Activated naive CD8-positive, alpha-beta T cell treated with anti-CD3 and anti-CD28 coated beads for 36 hours (primary cell): ENCODE results near the gene MAN2A1. TPM values are rescaled to one million over a fixed set of nuclear protein-coding genes. Genes with fewer than 3 reads are reported as not detected.

Experiments
- DNase-seq: peaks from one replicate; pipeline ENCODE4 v3.0.0; 2021
- H3K27ac Mint-ChIP-seq: one replicate; pipeline ENCODE4 v1.8.0; 2022; ENCODE audit warnings: mild to moderate bottlenecking, moderate library complexity, mixed read lengths
- H3K27me3 Mint-ChIP-seq: one replicate; pipeline ENCODE4 v1.8.0; 2022; ENCODE audit warnings: mild to moderate bottlenecking, mixed read lengths
- H3K36me3 Mint-ChIP-seq: one replicate; pipeline ENCODE4 v1.8.0; 2021; ENCODE audit warnings: mild to moderate bottlenecking, mixed read lengths
- H3K4me1 Mint-ChIP-seq: one replicate; pipeline ENCODE4 v1.8.0; 2021; ENCODE audit warnings: mixed read lengths
- H3K4me3 Mint-ChIP-seq: one replicate; pipeline ENCODE4 v1.8.0; 2022; ENCODE audit warnings: mild to moderate bottlenecking, moderate library complexity, mixed read lengths
- H3K9me3 Mint-ChIP-seq: one replicate; pipeline ENCODE4 v1.8.0; 2022; ENCODE audit warnings: mixed read lengths
- total RNA-seq, 2 experiments: library from RNA; stranded (reverse); gene quantifications; one replicate each; pipeline ENCODE4 v1.2.3, GENCODE V29; 2021

MAN2A1 gene
- total RNA-seq, 2 experiments from 2014 or later: 28.7 to 28.8 TPM

DNA sequence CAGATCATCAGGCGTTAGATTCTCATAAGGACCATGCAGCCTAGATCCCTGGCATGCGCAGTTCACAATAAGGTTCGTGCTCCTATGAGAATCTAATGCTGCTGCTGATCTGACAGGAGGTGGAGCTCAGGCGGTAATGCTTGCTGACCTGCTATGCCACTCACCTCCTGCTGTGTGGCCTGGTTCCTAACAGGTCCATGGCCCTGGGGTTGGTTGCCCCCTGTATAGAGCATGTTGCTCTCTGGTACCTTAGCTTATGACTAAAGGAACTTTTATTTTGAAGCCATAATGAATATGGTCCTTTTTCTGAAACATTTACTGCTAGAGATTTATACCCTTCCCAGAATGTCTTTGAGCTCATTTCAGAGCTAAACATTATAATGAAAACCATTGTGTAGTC lies 3.1 kb downstream of the MAN2A1 start:
- Mint-ChIP-seq H3K27me3 (no peaks in the 10 kb centered on the region), H3K9me3 (peaks cover 3% of the 10 kb centered on the region), H3K27ac (peak overlapping the region; percentile 89), H3K36me3 (peaks cover 34% of the 10 kb centered on the region), H3K4me3 (peak overlapping the region; percentile 87), H3K4me1 (peaks cover 65% of the 10 kb centered on the region)
- no peak for DNase-seq

DNA sequence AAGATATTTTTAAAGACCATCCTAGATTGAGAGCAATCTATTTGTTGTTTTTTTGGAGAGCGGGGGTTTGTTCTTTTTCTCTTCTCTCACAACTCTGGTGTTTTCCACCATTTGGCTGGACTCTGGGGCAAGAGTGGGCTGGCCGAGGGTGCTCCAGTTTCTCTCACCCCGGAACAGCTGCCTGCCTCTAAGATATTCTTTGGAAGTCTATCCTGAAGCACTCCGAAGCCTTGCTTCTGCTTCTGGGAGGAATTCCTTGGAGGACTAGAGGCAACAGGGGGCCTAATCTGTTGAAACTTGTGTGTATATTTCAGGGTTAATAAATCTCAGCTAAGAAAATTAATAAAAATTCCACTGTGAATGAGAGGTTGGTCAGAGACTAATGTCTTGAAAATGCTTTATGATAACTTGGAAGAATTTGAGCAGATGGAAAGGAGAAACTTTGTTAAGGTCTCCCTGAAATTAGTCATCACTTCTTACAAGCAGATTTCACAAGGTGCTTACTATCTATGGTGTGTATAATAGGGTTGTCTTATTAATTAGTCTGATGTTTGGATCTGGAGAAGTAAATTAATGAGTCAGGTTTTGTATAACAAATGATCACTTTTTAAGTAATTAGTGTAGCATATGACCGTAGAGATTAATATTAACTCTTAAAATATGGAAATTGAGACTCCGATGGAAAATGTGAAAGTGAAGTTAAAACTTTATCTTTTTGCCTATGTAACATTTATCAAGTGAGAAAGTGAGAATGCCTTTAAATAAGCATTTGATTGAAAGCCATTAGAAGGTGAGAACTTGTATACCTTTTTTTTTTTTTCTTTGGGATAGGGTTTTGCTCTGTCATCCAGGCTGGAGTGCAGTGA lies 4.0 kb downstream of the MAN2A1 start:
- Mint-ChIP-seq H3K27ac (peak overlapping the region; percentile 42), H3K27me3 (no peaks in the 10 kb centered on the region), H3K4me3 (peak overlapping the region; percentile 18), H3K9me3 (no peaks in the 10 kb centered on the region), H3K4me1 (peaks cover 70% of the 10 kb centered on the region), H3K36me3 (peaks cover 38% of the 10 kb centered on the region)
- no peak for DNase-seq

DNA sequence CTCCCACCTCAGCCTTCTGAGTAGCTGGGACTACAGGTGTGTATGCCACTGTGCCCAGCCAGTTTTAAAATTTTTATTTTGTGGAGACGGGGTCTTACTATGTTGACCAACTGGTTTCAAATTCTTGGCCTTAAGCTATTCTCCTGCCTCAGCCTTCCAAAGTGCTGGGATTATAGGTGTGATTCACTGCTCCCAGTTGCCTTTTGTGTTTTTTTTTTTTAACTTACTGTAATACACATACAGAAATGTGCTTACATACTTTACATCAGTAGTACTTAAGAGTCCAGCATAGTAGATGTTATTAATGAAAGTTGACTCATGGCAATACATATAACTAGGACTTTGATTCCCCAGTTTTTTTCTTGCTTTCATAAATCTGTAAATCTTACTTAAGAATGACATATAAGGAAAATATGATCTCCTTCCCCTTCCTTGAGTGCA lies 4.7 kb downstream of the MAN2A1 start:
- no peaks in the 10 kb centered on the region for H3K9me3 Mint-ChIP-seq

DNA sequence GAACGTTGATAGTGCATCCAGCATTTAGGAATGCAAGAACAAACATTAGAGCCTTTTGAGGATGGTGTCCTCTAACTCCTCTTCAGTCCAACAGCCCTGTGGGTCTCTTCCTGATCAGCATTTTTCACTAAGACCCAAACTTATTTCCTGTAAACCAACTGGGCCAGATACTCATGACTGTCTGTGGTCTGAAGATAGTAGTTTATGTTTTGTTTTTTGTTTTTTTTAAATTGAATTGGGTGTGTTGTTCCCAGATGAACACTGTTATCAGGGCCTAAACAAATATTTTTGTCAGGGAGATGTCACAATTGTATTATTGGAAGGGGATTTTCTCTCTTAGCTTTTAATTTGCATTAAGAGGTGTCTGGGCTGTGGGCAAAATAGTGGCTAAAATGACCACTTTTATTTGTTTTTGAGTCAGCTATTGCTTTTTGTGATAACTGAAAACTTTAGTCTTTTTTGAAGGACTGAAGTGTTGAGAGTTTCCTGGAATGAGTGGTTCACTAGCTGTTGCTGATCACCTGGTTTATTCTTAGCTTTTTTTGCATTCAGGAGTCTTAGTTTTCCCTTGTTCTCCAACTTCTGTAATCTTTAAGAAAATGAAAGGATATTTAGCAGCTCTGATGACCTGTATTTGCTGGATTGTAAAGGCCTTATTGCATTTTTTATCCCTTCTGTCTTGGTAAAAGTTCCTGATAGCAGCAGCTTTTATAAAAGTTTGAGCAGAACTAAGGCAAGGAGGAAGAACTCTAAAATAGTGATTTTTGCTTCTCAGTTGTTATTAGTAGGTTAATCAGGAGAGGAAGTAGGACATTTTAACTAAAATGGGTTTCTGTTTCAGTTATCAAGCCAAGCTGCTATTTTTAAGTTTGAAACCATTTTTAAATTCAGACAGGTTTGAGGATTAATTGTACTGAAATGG lies 5.5 kb downstream of the MAN2A1 start:
- DNase-seq: no peak
- no peaks in the 10 kb centered on the region for H3K9me3 Mint-ChIP-seq
- peak overlapping the region; percentile 87 for H3K27ac Mint-ChIP-seq
- H3K4me1 Mint-ChIP-seq: peaks cover 79% of the 10 kb centered on the region
- H3K27me3 Mint-ChIP-seq: no peaks in the 10 kb centered on the region
- peak overlapping the region; percentile 59 for H3K4me3 Mint-ChIP-seq
- H3K36me3 Mint-ChIP-seq: peaks cover 49% of the 10 kb centered on the region

More for the DNA sequence above, 4.7 kb downstream of the MAN2A1 start:
- Mint-ChIP-seq H3K36me3 (peaks cover 43% of the 10 kb centered on the region), H3K27me3 (no peaks in the 10 kb centered on the region), H3K4me1 (peaks cover 72% of the 10 kb centered on the region), H3K27ac (peak overlapping the region; percentile 87), H3K4me3 (no peak overlapping the region)
- DNase-seq: no peak

GRCh38 chr5:109697339-109697738 lies 7.6 kb downstream of the MAN2A1 start:
- Mint-ChIP-seq H3K9me3 (no peaks in the 10 kb centered on the region), H3K27me3 (no peaks in the 10 kb centered on the region), H3K36me3 (peaks cover 49% of the 10 kb centered on the region), H3K4me1 (peaks cover 89% of the 10 kb centered on the region), H3K4me3 (no peak overlapping the region), H3K27ac (no peak overlapping the region)
- DNase-seq: no peak

GRCh38 chr5:109700516-109701153 lies 10.9 kb downstream of the MAN2A1 start:
- no peaks in the 10 kb centered on the region for H3K9me3 Mint-ChIP-seq
- H3K4me1 Mint-ChIP-seq: peaks cover 71% of the 10 kb centered on the region
- H3K36me3 Mint-ChIP-seq: peaks cover 27% of the 10 kb centered on the region
- DNase-seq: no peak
- no peaks in the 10 kb centered on the region for H3K27me3 Mint-ChIP-seq
- no peak overlapping the region for H3K4me3 Mint-ChIP-seq
- no peak overlapping the region for H3K27ac Mint-ChIP-seq

DNA sequence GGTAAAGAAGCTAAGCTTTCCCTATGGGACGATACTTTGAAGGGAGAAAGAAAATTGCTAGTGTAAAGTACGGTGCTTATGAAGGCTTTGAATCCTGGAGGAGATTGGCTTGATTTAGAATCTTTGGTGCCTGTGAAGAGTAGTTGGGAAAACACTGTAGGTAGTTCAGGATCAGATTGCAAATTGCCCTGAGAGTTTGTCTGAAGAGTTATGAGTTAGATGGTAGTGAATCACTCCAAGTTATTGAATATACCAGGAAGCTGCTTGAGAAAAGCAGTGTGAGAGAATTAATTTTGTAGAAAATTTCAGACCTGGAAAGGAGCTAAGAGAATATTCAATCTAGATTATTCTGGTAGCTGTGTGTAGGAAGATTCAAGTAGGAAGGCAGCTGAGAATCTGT lies 11.5 kb downstream of the MAN2A1 start:
- Mint-ChIP-seq H3K36me3 (peaks cover 31% of the 10 kb centered on the region), H3K27ac (no peak overlapping the region), H3K4me3 (no peak overlapping the region), H3K9me3 (no peaks in the 10 kb centered on the region), H3K27me3 (no peaks in the 10 kb centered on the region), H3K4me1 (peaks cover 71% of the 10 kb centered on the region)
- DNase-seq: no peak

DNA sequence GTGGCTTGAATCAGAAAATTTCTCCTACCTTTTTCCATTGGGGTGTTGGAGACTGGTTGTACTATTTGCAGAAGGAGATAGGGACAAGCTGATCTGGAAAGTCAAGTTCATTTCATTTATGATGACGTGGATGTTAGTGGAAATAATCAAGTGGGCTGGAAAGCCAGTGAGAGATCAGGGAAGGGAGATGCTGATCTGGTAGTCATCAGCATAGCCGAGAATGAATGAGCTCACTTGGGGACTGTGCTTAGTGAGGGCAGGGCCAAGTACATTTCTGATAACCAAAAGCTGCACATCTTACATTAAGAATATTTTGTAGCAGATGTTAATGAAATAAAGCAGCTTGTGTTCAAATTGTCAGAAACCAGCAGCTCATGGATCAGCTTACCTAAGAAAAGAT lies 12.1 kb downstream of the MAN2A1 start:
- no peak for DNase-seq
- no peak overlapping the region for H3K27ac Mint-ChIP-seq
- peaks cover 31% of the 10 kb centered on the region for H3K36me3 Mint-ChIP-seq
- H3K4me1 Mint-ChIP-seq: peaks cover 66% of the 10 kb centered on the region
- no peaks in the 10 kb centered on the region for H3K27me3 Mint-ChIP-seq
- H3K9me3 Mint-ChIP-seq: no peaks in the 10 kb centered on the region
- no peak overlapping the region for H3K4me3 Mint-ChIP-seq

- no peak overlapping the region for H3K4me3 Mint-ChIP-seq
- no peak for DNase-seq
- no peaks in the 10 kb centered on the region for H3K9me3 Mint-ChIP-seq
- no peak overlapping the region for H3K27ac Mint-ChIP-seq
- H3K27me3 Mint-ChIP-seq: no peaks in the 10 kb centered on the region
- H3K4me1 Mint-ChIP-seq: peaks cover 61% of the 10 kb centered on the region
- peaks cover 32% of the 10 kb centered on the region for H3K36me3 Mint-ChIP-seq
Measured at GRCh38 chr5:109703166-109703565, 13.4 kb downstream of the MAN2A1 start.

DNA sequence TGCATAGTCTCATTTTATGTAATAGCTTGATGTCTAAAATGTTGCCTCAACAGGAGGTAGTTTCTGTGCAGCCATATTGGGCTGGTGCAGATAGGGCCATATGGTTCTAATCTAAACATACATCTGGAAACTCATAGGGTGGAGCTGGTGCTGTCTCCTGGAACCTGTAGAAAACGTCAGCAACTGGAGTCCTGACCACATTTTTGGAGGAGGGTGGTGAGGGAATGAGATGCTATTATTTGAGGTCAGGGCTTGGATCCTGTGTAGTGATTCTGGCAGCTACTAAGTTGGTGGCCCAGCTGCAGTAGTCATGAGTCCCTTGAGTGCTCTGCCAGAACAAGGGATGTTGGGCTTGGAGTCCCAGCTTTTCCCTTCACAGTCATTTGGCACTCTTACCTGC lies 14.1 kb downstream of the MAN2A1 start:
- Mint-ChIP-seq H3K27ac (no peak overlapping the region), H3K4me1 (peaks cover 60% of the 10 kb centered on the region), H3K4me3 (no peak overlapping the region), H3K27me3 (no peaks in the 10 kb centered on the region), H3K9me3 (no peaks in the 10 kb centered on the region), H3K36me3 (peaks cover 32% of the 10 kb centered on the region)
- DNase-seq: no peak

DNA sequence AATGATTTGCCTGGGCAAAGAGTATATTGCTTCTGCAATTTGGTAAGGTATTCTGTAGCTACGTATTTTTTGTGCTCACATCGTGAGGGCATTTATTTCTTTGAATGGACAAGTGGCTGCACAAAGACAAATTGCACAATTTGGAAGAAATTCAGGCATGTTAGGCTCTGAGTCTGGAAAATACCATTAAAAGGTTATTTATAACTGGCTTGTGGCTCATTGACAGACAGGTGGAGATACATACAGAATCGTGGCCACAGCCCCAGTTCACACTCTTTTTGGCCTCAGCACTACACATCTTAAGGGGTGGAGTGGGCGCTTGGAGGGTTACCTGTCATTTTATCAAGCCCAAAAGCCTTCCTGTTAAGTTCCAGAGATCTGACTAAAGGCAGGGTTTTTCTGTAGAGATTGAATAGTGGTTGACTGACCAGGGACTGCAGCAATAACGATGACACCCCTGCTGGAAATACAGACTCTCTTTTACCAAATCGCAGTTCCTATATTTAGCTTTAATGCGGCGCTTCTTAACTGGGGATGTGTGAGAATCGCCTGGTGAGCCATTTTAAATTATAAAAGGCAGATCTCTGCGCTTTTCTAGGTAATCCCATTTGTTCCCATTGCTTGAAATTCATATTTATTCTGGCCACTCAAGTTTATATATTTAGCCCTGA lies 14.7 kb downstream of the MAN2A1 start:
- Mint-ChIP-seq H3K4me1 (peaks cover 60% of the 10 kb centered on the region), H3K4me3 (no peak overlapping the region), H3K9me3 (no peaks in the 10 kb centered on the region), H3K36me3 (peaks cover 28% of the 10 kb centered on the region), H3K27me3 (no peaks in the 10 kb centered on the region), H3K27ac (no peak overlapping the region)
- DNase-seq: no peak

DNA sequence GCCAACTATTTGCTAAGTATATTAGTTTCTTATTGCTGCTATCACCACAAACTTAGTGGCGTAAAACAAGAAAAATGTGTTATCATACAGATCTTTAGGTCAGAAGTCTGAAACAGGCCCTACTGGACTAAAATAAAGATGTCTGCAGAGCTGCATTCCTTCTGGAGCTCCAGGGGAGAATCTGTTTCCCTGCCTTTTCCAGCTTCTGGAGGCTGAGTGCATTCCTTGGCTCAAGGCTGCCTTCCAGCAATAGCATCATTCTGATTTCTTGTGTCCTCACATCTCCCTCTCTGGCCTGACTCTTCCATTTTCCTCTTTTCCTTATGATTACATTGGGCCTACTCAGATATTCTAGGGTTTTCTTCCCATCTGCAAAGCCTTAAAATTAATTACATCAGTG lies 15.9 kb downstream of the MAN2A1 start:
- H3K4me1 Mint-ChIP-seq: peaks cover 54% of the 10 kb centered on the region
- H3K27ac Mint-ChIP-seq: no peak overlapping the region
- no peak for DNase-seq
- H3K27me3 Mint-ChIP-seq: no peaks in the 10 kb centered on the region
- H3K4me3 Mint-ChIP-seq: no peak overlapping the region
- H3K9me3 Mint-ChIP-seq: no peaks in the 10 kb centered on the region
- peaks cover 23% of the 10 kb centered on the region for H3K36me3 Mint-ChIP-seq

DNA sequence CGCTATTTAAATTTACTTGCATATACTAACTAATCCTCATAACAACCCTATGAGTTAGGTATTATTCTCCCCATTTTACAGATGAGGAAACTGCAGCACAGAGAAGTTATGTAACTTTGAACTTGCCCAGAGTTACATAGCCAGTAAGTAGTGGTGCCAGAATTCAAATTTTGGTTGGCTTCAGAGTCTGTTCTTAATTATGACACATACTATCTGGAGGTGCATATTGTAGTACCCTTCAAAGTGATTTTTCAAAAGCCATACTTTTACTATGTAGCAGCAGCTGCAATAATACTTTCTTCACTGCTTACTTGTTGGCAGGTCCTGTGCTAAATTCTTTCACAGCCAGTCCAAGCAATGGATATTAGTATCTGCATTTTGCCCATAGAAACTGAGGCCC lies 16.4 kb downstream of the MAN2A1 start:
- Mint-ChIP-seq H3K9me3 (no peaks in the 10 kb centered on the region), H3K27ac (no peak overlapping the region), H3K4me3 (no peak overlapping the region), H3K36me3 (peaks cover 24% of the 10 kb centered on the region), H3K4me1 (peaks cover 53% of the 10 kb centered on the region), H3K27me3 (no peaks in the 10 kb centered on the region)
- no peak for DNase-seq

DNA sequence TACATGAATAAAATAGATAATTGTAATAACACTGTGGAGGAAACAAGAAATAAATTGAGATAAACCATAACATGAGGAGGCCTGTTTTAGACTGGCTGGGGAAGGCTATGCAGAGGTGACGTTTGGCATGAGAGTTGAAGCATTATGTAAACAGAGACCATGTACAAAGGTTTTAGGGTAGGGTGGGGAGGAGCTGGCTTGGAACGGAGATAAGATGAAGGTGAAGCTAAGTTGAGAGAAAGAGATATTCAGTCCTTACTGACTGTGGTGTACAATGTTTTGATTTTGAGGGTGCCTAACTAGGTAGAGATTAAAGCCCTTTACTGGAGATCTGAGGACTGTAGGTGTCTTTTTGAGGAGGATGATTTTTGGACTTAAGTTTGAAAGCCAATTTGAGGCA lies 17.8 kb downstream of the MAN2A1 start:
- H3K27ac Mint-ChIP-seq: no peak overlapping the region
- H3K9me3 Mint-ChIP-seq: no peaks in the 10 kb centered on the region
- H3K27me3 Mint-ChIP-seq: no peaks in the 10 kb centered on the region
- peaks cover 29% of the 10 kb centered on the region for H3K36me3 Mint-ChIP-seq
- H3K4me3 Mint-ChIP-seq: no peak overlapping the region
- H3K4me1 Mint-ChIP-seq: peaks cover 54% of the 10 kb centered on the region
- DNase-seq: no peak
